B cell (primary cell): ENCODE measurements around the gene PRUNE1.

Experiments used
- EZH2 ChIP-seq: IDR thresholded peaks from 2 replicates; pipeline ENCODE4 v1.6.1; 2012; ENCODE audit warnings: borderline replicate concordance, low read depth, mild to moderate bottlenecking, moderate library complexity, low read length; ENCODE audit not compliant: insufficient read depth, poor library complexity, severe bottlenecking
- TF ChIP-seq, protein P1 (sequence below): fragments of 200-600 bp; IDR thresholded peaks from one replicate; pipeline ENCODE4 v1.8.0; 2022; ENCODE audit warnings: antibody characterized with exemption, mild to moderate bottlenecking

DNA sequence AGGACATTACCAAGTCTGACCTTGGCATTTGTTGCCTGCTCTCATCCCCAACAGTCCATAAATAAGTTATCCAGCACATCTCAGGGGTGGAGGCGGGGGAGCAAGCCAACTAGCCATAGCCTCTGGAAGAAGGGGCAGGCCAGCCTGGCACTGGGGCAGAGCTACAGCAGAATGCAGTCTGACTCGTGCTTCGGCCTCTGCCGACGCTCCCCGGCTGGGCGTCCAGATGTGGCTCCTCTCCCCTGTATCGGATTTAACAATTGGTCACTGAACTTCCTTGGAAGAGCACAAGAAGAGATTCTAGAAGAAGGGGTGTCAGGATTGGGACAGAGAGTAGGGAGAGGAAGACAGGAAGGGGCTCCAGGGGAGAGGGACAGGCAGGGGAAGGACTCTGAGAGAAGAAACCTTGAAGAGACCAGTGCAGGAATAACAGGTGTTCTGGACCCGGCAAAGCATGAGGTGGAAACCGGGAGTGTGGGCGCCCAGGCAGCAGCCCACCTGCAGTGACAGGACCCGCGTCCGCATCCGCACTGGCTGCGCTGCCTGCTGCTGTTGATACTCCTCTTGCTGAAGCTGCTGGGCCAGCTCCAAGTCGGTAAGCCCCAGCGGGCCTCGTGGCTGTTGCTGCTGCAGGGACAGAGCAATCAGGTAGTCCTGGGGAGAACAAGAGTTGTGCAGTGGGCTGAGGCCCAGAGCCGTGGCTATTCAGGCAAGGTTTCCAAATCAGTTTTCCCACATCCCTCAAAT lies 10.9 kb upstream of the PRUNE1 start:
- TF ChIP-seq, protein P1, sequence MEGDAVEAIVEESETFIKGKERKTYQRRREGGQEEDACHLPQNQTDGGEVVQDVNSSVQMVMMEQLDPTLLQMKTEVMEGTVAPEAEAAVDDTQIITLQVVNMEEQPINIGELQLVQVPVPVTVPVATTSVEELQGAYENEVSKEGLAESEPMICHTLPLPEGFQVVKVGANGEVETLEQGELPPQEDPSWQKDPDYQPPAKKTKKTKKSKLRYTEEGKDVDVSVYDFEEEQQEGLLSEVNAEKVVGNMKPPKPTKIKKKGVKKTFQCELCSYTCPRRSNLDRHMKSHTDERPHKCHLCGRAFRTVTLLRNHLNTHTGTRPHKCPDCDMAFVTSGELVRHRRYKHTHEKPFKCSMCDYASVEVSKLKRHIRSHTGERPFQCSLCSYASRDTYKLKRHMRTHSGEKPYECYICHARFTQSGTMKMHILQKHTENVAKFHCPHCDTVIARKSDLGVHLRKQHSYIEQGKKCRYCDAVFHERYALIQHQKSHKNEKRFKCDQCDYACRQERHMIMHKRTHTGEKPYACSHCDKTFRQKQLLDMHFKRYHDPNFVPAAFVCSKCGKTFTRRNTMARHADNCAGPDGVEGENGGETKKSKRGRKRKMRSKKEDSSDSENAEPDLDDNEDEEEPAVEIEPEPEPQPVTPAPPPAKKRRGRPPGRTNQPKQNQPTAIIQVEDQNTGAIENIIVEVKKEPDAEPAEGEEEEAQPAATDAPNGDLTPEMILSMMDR: no peak
- TF ChIP-seq EZH2: no peak
